GM12878 (cell line): ENCODE data around the gene ACVR1. TPM values are rescaled to one million over a fixed set of nuclear protein-coding genes. Genes with fewer than 3 reads are reported as not detected.

ENCODE experiments used
- ATAC-seq: fragments of 200-7000 bp; cut with Tn5 transposase; 3 replicates; pipeline ENCODE4 v1.9.1; 2020; ENCODE audit warnings: mild to moderate bottlenecking, moderate library complexity
- BruUV-seq: library from RNA; stranded (reverse); fragments of 400-500 nt; replicated peaks from 2 replicates; lab custom pipeline; 2021; lab: Mats Ljungman, UMichigan
- CTCF ChIA-PET: fragments of 300-600 bp; sonication (Branson Sonifier 250); formaldehyde crosslinking; extraction: SDS; loops from one replicate; lab custom pipeline; 2021; ENCODE audit warnings: inconsistent platforms; lab: Yijun Ruan, JAX
- POLR2A ChIA-PET: fragments of 350-600 bp; formaldehyde crosslinking; extraction: SDS; loops from one replicate; lab custom pipeline; 2021; ENCODE audit warnings: inconsistent platforms; lab: Charles Lee
- RAD21 ChIA-PET: fragments of 300-600 bp; sonication (Branson Sonifier 250); formaldehyde crosslinking; loops from one replicate; lab custom pipeline; 2023; ENCODE audit warnings: antibody characterized with exemption; ENCODE audit not compliant: unreplicated experiment; lab: Charles Lee
- SMC1A ChIA-PET: fragments of 300-600 bp; sonication (Branson Sonifier 250); formaldehyde crosslinking; loops from one replicate; lab custom pipeline; 2023; ENCODE audit not compliant: unreplicated experiment, uncharacterized antibody; lab: Charles Lee
- DNase-seq: peaks from one replicate; pipeline ENCODE4 v3.0.0-alpha.2; 2011; ENCODE audit warnings: low read depth, low spot score
- FAIRE-seq: peaks from 3 replicates; lab custom pipeline; 2011; peaks lifted over from hg19 to GRCh38; lab: Jason Lieb, UNC
- H2AFZ ChIP-seq: 2 replicates; pipeline ENCODE4 v1.6.0; 2011; ENCODE audit warnings: low read depth, low read length, control low read depth; ENCODE audit not compliant: control insufficient read depth
- H3K27ac ChIP-seq: 2 replicates; pipeline ENCODE4 v1.5.1; 2011; ENCODE audit warnings: control low read depth; ENCODE audit not compliant: control insufficient read depth, insufficient read depth
- H3K27me3 ChIP-seq, 2 experiments: replicated peaks in 1 of 2; 2 replicates each; pipeline versions ENCODE4 v1.6.0 to v1.6.1; 2011; ENCODE audit warnings: low read length in 1 of 2; ENCODE audit not compliant: control insufficient read depth in 2 of 2, insufficient read depth in 2 of 2
- H3K36me3 ChIP-seq, 2 experiments: 2 replicates each; pipeline ENCODE4 v1.5.1; 2011; ENCODE audit warnings: low read length in 1 of 2; ENCODE audit not compliant: control insufficient read depth in 2 of 2, insufficient read depth in 2 of 2
- H3K4me1 ChIP-seq: 2 replicates; pipeline ENCODE4 v1.6.1; 2011; ENCODE audit warnings: mild to moderate bottlenecking, low read length, moderate library complexity, mixed read lengths; ENCODE audit not compliant: control insufficient read depth, insufficient read depth
- H3K4me2 ChIP-seq: 2 replicates; pipeline ENCODE4 v1.6.0; 2011; ENCODE audit warnings: control low read depth; ENCODE audit not compliant: control insufficient read depth, insufficient read depth
- H3K4me3 ChIP-seq: fragments of 200-600 bp; sonication (generic); 2 replicates; pipeline ENCODE4 v1.5.1; 2016
- H3K79me2 ChIP-seq: 2 replicates; pipeline ENCODE4 v1.6.0; 2011; ENCODE audit warnings: low read length; ENCODE audit not compliant: control insufficient read depth, insufficient read depth
- H3K9ac ChIP-seq: 2 replicates; pipeline ENCODE4 v1.8.0; 2011; ENCODE audit warnings: low read length, control low read depth, mixed read lengths; ENCODE audit not compliant: control insufficient read depth, insufficient read depth
- H3K9me3 ChIP-seq: replicated peaks from 3 replicates; pipeline ENCODE4 v1.5.1; 2011; ENCODE audit warnings: mild to moderate bottlenecking, low read length; ENCODE audit not compliant: control insufficient read depth, insufficient read depth
- H4K20me1 ChIP-seq: 2 replicates; pipeline ENCODE4 v1.6.0; 2011; ENCODE audit not compliant: control insufficient read depth, insufficient read depth
- BCL11A ChIP-seq: IDR thresholded peaks from 2 replicates; pipeline ENCODE4 v1.6.1; 2011; ENCODE audit warnings: low read depth, low read length
- BRCA1 ChIP-seq: IDR thresholded peaks from 2 replicates; pipeline ENCODE4 v1.6.1; 2011; ENCODE audit warnings: low read depth, low read length, improper control_type of control experiment
- DPF2 ChIP-seq: fragments of 450-650 bp; IDR thresholded peaks from 2 replicates; pipeline ENCODE4 v1.6.1; 2017; ENCODE audit warnings: mild to moderate bottlenecking
- MEF2B ChIP-seq: fragments of 450-650 bp; IDR thresholded peaks from 2 replicates; pipeline ENCODE4 v1.6.1; 2018; ENCODE audit warnings: mild to moderate bottlenecking, moderate library complexity; ENCODE audit not compliant: partially characterized antibody, poor library complexity, severe bottlenecking
- NFIC ChIP-seq: IDR thresholded peaks from 2 replicates; pipeline ENCODE4 v1.6.1; 2012; ENCODE audit warnings: low read depth, mild to moderate bottlenecking, inconsistent platforms, low read length, moderate library complexity
- NKRF ChIP-seq: fragments of 450-650 bp; conservative IDR thresholded peaks from 2 replicates; pipeline ENCODE4 v1.6.1; 2017; ENCODE audit warnings: mild to moderate bottlenecking, moderate library complexity
- PRDM15 ChIP-seq: fragments of 450-650 bp; formaldehyde crosslinking; IDR thresholded peaks from 2 replicates; pipeline ENCODE4 v1.4.0; 2020; ENCODE audit warnings: mild to moderate bottlenecking, moderate library complexity
- RELB ChIP-seq: fragments of 450-650 bp; IDR thresholded peaks from 2 replicates; pipeline ENCODE4 v1.6.1; 2017; ENCODE audit warnings: low read depth, mild to moderate bottlenecking, moderate library complexity
- RUNX3 ChIP-seq: IDR thresholded peaks from 2 replicates; pipeline ENCODE4 v1.6.1; 2012; ENCODE audit warnings: low read length, inconsistent platforms
- TBL1XR1 ChIP-seq: IDR thresholded peaks from 2 replicates; pipeline ENCODE4 v1.6.1; 2012; ENCODE audit warnings: low read depth, low read length, improper control_type of control experiment
- USF2 ChIP-seq: IDR thresholded peaks from 2 replicates; pipeline ENCODE4 v1.6.1; 2011; ENCODE audit warnings: low read depth, low read length, improper control_type of control experiment, borderline replicate concordance
- WGBS: methylation state at CpG from one replicate; pipeline ENCODE4 v1.1.6; 2016; ENCODE audit warnings: low lambda C conversion rate; ENCODE audit not compliant: insufficient replicate concordance, insufficient coverage; ENCODE audit errors: missing lambda C conversion rate; 5-methylcytosine and 5-hydroxymethylcytosine counted together
- in situ Hi-C: fragments of 300-500 bp; cut with MboI; formaldehyde crosslinking; loops from 9 replicates; pipeline ENCODE4 v1.14.3; 2018; ENCODE audit warnings: mixed read lengths
- intact Hi-C: fragments of 100-400 bp; cut with micrococcal nuclease; formaldehyde crosslinking; loops from one replicate; pipeline ENCODE4 v1.14.2; 2022; ENCODE audit not compliant: unreplicated experiment
- polyA plus RNA-seq, 11 experiments: library from polyadenylated mRNA; depleted of rRNA in 4 of 11; unstranded in 6 of 11; stranded (reverse) in 5 of 11; fragments of >200 nt; fragmentation: Nextera tagmentation in 4 of 11; fragmentation: Illumina TruSeq in 1 of 11; extraction: Ambion mirVana in 4 of 11; extraction: Trizol in 1 of 11; gene quantifications; 1 replicate in 1 of 11; 2 replicates in 10 of 11; pipeline versions ENCODE4 v1.2.1 to v1.2.3, GENCODE V29; 2011 to 2016; ENCODE audit warnings: inconsistent platforms in 2 of 11, missing spikeins in 2 of 11, low read depth in 1 of 11
- total RNA-seq, 4 experiments: library from RNA; depleted of rRNA in 3 of 4; stranded (reverse); fragments of >200 nt in 3 of 4; fragmentation: Illumina TruSeq in 1 of 4; extraction: Trizol in 1 of 4; gene quantifications; 2 replicates each; pipeline versions ENCODE4 v1.2.1 to v1.2.3, GENCODE V29; 2013 to 2021

Gene ACVR1
- total and polyA plus RNA-seq, 10 of the 15 experiments (the other 5 are each of a cell fraction or from before 2014, with no cell fraction given) = 0.06 to 0.24 (median 0.14) TPM; not detected in 4

- TF ChIP-seq BRCA1 (no peak), USF2 (no peak), RELB (no peak)
- TF ChIP-seq, all 136 proteins: peak for 0
These were observed 127.6 kb downstream of the ACVR1 start (continued) for GRCh38 chr2:157748371-157749142.

- no peak overlapping the region for H2AFZ ChIP-seq
- SMC1A ChIA-PET = no interaction called here
- no peak overlapping the region for H3K27ac ChIP-seq
- FAIRE-seq (no peak), DNase-seq (peak; percentile 28), ATAC-seq (peak; percentile 53)
- no peaks in the 10 kb centered on the region for H3K79me2 ChIP-seq
- H3K4me2 ChIP-seq = no peak overlapping the region
- RAD21 ChIA-PET = interaction anchor here (1.0 kb wide), 1 partner anchor 443 kb away, joined by 4 read pairs; no protein-coding TSS in a partner anchor
- BruUV-seq = no TSS peak
- H3K4me1 ChIP-seq = peaks cover 2% of the 10 kb centered on the region
- H3K4me3 ChIP-seq = no peak overlapping the region
- H3K9me3 ChIP-seq = no peaks in the 10 kb centered on the region
- no peaks in the 10 kb centered on the region for H3K36me3 ChIP-seq
- no peaks in the 10 kb centered on the region for H4K20me1 ChIP-seq
- no peaks in the 10 kb centered on the region for H3K27me3 ChIP-seq
- WGBS = 0% methylated on average over 3 of the region's 3 CpGs
- POLR2A ChIA-PET = no interaction called here
- intact Hi-C loops (no loop called here), in situ Hi-C loops (no loop called here)
- CTCF ChIA-PET = interaction anchor here (0.6 to 1.5 kb wide), 3 partner anchors 14 to 446 kb away, joined by 3 to 5 read pairs (median 3); no protein-coding TSS in a partner anchor
- no peak overlapping the region for H3K9ac ChIP-seq
- TF ChIP-seq DPF2 (0 out of 2 replicates have a peak, but pooled peaks have one; percentile 26), NFIC (peak; percentile 70), RUNX3 (peak; percentile 83), TBL1XR1 (peak; percentile 46; the same call in 1 of the 2 replicates), MEF2B (peak; percentile 26), NKRF (no peak), PRDM15 (CRISPR knock-in tag) (no peak), BCL11A (peak; percentile 73; the same call in 1 of the 2 replicates)
These were observed 128.3 kb downstream of the ACVR1 start for GRCh38 chr2:157747695-157748370.
